DND-41 (cell line): ENCODE measurements around the gene DNLZ.
"Not testable (repeated sequence)": the region's sequence is repeated elsewhere in the genome, so short reads cannot be mapped to it uniquely, and the experiment has no call there.

Source experiments
- ATAC-seq: fragments of 200-7000 bp; cut with Tn5 transposase; 3 replicates; pipeline ENCODE4 v1.9.1; 2021; ENCODE audit warnings: low read depth; ENCODE audit not compliant: insufficient read depth
- DNase-seq: peaks from one replicate; pipeline ENCODE4 v3.0.0-alpha.2; 2020
- H2AFZ ChIP-seq: 2 replicates; pipeline ENCODE4 v1.6.0; 2012; ENCODE audit warnings: low read depth, low read length
- H3K27ac ChIP-seq: 2 replicates; pipeline ENCODE4 v1.5.1; 2012; ENCODE audit warnings: low read length, inconsistent platforms
- H3K27me3 ChIP-seq: fragments of 200-600 bp; sonication (generic); 2 replicates; pipeline ENCODE4 v1.6.0; 2012; ENCODE audit warnings: low read length, mild to moderate bottlenecking, inconsistent platforms; ENCODE audit not compliant: insufficient read depth, poor library complexity
- H3K36me3 ChIP-seq: 2 replicates; pipeline ENCODE4 v1.5.1; 2012; ENCODE audit warnings: low read length, inconsistent platforms; ENCODE audit not compliant: insufficient read depth
- H3K4me1 ChIP-seq: 2 replicates; pipeline ENCODE4 v1.5.1; 2012; ENCODE audit warnings: mild to moderate bottlenecking, low read length; ENCODE audit not compliant: insufficient read depth
- H3K4me2 ChIP-seq: 2 replicates; pipeline ENCODE4 v1.6.0; 2012; ENCODE audit warnings: mild to moderate bottlenecking, moderate library complexity, low read length, inconsistent platforms; ENCODE audit not compliant: insufficient read depth
- H3K4me3 ChIP-seq, 2 experiments: fragments of 200-600 bp in 1 of 2; shearing (Covaris generic) in 1 of 2; 2 replicates each; pipeline ENCODE4 v1.5.1; 2012 to 2016; ENCODE audit warnings: inconsistent platforms in 2 of 2, low read length in 2 of 2, mild to moderate bottlenecking in 2 of 2, low read depth in 1 of 2, moderate library complexity in 1 of 2
- H3K79me2 ChIP-seq: 2 replicates; pipeline ENCODE4 v1.6.0; 2012; ENCODE audit warnings: low read length, inconsistent platforms; ENCODE audit not compliant: insufficient read depth
- H3K9ac ChIP-seq: 2 replicates; pipeline ENCODE4 v1.6.0; 2012; ENCODE audit warnings: low read depth, mild to moderate bottlenecking, inconsistent platforms, low read length, moderate library complexity
- H3K9me3 ChIP-seq: 2 replicates; pipeline ENCODE4 v1.5.1; 2012; ENCODE audit warnings: low read length, moderate library complexity, mild to moderate bottlenecking, inconsistent platforms; ENCODE audit not compliant: insufficient read depth, severe bottlenecking
- H4K20me1 ChIP-seq: 2 replicates; pipeline ENCODE4 v1.6.0; 2012; ENCODE audit warnings: low read length; ENCODE audit not compliant: insufficient read depth
- CTCF ChIP-seq: IDR thresholded peaks from 2 replicates; pipeline ENCODE4 v1.5.1; 2012; ENCODE audit warnings: borderline replicate concordance, low read length, moderate library complexity, mild to moderate bottlenecking; ENCODE audit not compliant: poor library complexity, severe bottlenecking; ENCODE audit errors: extremely low read depth
- EZH2 ChIP-seq: IDR thresholded peaks from 3 replicates; pipeline ENCODE4 v1.6.1; 2012; ENCODE audit warnings: borderline replicate concordance, low read depth, mild to moderate bottlenecking, moderate library complexity, low read length, inconsistent platforms; ENCODE audit not compliant: severe bottlenecking

Gene DNLZ

DNA sequence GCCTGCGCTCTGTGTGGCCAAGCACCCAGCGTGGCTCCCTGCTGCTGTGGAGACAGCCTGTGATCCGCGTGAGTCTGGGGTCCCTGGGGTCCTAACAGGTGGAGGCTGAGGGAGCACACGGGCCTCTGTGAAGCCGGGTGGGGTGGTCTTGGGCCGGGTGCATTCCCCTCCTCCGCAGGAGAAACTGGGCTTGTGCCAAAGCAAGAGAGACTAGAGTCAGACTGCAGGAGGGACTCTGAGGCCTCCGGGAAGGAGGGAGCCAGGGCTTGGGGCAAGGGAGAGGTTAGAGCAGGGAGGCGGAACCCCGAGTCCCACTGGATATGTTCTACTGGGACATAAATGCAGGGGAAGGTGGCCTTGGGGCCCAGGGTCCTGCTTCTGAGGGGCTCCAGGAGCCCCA, 10.5 kb downstream of the DNLZ start:
- ATAC-seq (no peak), DNase-seq (no peak)
- Histone ChIP-seq H4K20me1 (no peaks in the 10 kb centered on the region; the same call in 1 of the 2 replicates), H3K9ac (no peak overlapping the region), H3K4me1 (no peaks in the 10 kb centered on the region), H3K9me3 (no peaks in the 10 kb centered on the region), H3K36me3 (no peaks in the 10 kb centered on the region), H2AFZ (no peak overlapping the region), H3K27me3 (no peaks in the 10 kb centered on the region), H3K79me2 (no peaks in the 10 kb centered on the region), H3K4me3 (no peak overlapping the region), H3K27ac (no peak overlapping the region), H3K4me2 (no peak overlapping the region)
- TF ChIP-seq EZH2 (no peak), CTCF (no peak)

DNA sequence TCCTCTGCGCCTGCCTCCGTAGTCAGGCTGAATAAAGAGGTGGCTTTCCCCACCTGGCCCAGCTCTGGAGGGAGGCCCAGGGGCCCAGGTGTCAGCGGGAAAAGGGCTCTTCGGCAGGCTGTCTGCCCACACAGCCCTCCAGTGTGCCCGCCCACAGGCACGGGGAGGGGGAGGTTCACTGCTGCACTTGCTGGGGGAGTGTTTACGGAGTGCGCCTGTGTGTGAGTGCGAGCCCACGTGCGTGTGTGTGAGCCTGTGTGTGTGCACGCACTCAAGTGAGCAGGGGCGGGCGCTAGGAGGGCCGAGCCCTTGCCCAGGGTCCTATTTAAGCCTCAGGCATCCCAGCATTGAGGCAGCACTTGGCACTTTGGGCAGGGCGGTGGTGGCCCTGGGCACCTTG, 10.9 kb downstream of the DNLZ start:
- DNase-seq, result no peak
- H3K4me2 ChIP-seq, result no peak overlapping the region

DNA sequence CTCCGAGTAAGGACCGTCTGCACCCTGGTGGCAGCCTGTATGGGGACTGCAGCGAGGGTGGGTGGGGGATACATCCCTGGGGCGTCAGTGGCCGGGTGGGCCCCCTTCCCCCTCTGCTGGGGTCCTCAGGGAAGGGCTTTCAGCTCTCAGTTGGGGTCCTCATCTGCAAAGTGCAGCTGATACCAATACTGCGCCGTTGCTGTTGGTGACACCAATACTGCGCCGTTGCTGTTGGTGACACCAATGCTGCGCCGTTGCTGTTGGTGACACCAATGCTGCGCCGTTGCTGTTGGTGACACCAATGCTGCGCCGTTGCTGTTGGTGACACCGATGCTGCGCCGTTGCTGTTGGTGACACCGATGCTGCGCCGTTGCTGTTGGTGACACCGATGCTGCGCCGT, 11.7 kb downstream of the DNLZ start:
- not testable (repeated sequence) for H3K79me2 ChIP-seq, H3K9me3 ChIP-seq, H3K27me3 ChIP-seq, ATAC-seq, H3K27ac ChIP-seq, DNase-seq, H4K20me1 ChIP-seq, H3K9ac ChIP-seq, H3K36me3 ChIP-seq, H3K4me3 ChIP-seq, H2AFZ ChIP-seq, H3K4me1 ChIP-seq, H3K4me2 ChIP-seq

More for the DNA sequence above, 10.9 kb downstream of the DNLZ start:
- H3K4me1 ChIP-seq, result no peaks in the 10 kb centered on the region
- no peak overlapping the region for H3K9ac ChIP-seq
- H3K4me3 ChIP-seq, result no peak overlapping the region
- no peak overlapping the region for H2AFZ ChIP-seq
- no peaks in the 10 kb centered on the region for H3K36me3 ChIP-seq
- TF ChIP-seq EZH2, result no peak
- no peak for TF ChIP-seq CTCF
- H3K9me3 ChIP-seq, result no peaks in the 10 kb centered on the region
- H4K20me1 ChIP-seq, result no peaks in the 10 kb centered on the region; the same call in 1 of the 2 replicates
- ATAC-seq, result peak; percentile 30; the same call in 1 of the 3 replicates
- no peak overlapping the region for H3K27ac ChIP-seq
- no peaks in the 10 kb centered on the region for H3K27me3 ChIP-seq
- H3K79me2 ChIP-seq, result no peaks in the 10 kb centered on the region

DNA sequence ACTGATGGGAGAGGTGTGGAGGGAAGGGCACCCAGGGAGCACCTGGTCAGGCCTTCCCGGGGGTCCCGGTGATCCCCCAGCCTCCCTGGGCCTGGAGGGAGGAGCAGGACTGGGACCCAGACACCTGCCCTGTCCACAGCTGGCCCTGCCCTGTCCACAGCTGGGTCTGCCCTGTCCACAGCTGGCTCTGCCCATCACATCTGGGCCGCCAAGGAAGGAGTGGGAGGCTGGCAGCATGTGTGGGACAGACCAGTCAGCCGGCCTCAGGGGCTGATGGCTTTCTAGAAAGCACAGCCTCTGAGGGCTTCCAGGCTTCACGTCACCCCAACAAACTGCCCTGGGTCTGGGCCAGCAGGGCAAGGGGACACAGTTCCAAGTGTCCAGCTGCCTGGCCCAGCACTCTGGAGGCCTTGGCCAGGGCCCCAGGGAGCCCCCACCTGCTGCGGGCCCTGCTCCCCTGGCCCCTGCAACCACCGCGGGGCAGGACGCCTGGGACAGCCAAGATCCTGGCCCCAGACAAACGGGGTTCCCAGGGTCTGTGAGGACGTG, 12.2 kb downstream of the DNLZ start:
- Histone ChIP-seq H3K9ac (no peak overlapping the region), H3K27me3 (no peaks in the 10 kb centered on the region), H3K27ac (no peak overlapping the region), H3K4me1 (no peaks in the 10 kb centered on the region), H2AFZ (no peak overlapping the region), H3K4me3 (no peak overlapping the region), H4K20me1 (no peaks in the 10 kb centered on the region; the same call in 1 of the 2 replicates), H3K79me2 (no peaks in the 10 kb centered on the region), H3K36me3 (no peaks in the 10 kb centered on the region), H3K9me3 (no peaks in the 10 kb centered on the region), H3K4me2 (no peak overlapping the region)
- no peak for TF ChIP-seq EZH2
- no peak for TF ChIP-seq CTCF
- ATAC-seq (no peak), DNase-seq (no peak)
